Activated T-cell treated with anti-CD3 and anti-CD28 coated beads, Interleukin-2, amount 50 U/mL, for 4 hours (primary cell): Measurements from ENCODE around the gene CDK18. TPM values are rescaled to one million over a fixed set of nuclear protein-coding genes. Genes with fewer than 3 reads are reported as not detected.

Experiments used
- ATAC-seq, 2 donors: fragments of 200-7000 bp; cut with Tn5 transposase; one replicate each; pipeline ENCODE4 v1.10.0; 2021
- DNase-seq: peaks from one replicate; pipeline ENCODE4 v3.0.0-alpha.2; 2020
- H3K27me3 Mint-ChIP-seq: one replicate; pipeline ENCODE4 v1.8.0; 2021; ENCODE audit warnings: low read depth, mixed read lengths
- H3K36me3 Mint-ChIP-seq: one replicate; pipeline ENCODE4 v1.8.0; 2022; ENCODE audit warnings: mixed read lengths; ENCODE audit not compliant: insufficient read depth
- H3K4me1 Mint-ChIP-seq: one replicate; pipeline ENCODE4 v1.8.0; 2021; ENCODE audit warnings: low read depth, mixed read lengths
- H3K4me3 Mint-ChIP-seq: one replicate; pipeline ENCODE4 v1.8.0; 2021; ENCODE audit warnings: mild to moderate bottlenecking, moderate library complexity, mixed read lengths
- H3K9me3 Mint-ChIP-seq: one replicate; pipeline ENCODE4 v1.8.0; 2021; ENCODE audit warnings: mixed read lengths
- total RNA-seq, 3 donors: library from RNA; stranded (reverse); gene quantifications; one replicate each; pipeline ENCODE4 v1.2.1, GENCODE V29; 2021

The CDK18 gene
- total RNA-seq, 3 donors from 2014 or later, result 0.76 to 1.9 (median 0.95) TPM

GRCh38 chr1:205568469-205569361 lies 64.2 kb downstream of the CDK18 start:
- H3K4me3 Mint-ChIP-seq, result peak overlapping the region; percentile 58
- H3K4me1 Mint-ChIP-seq, result peaks cover 3% of the 10 kb centered on the region
- H3K9me3 Mint-ChIP-seq, result no peaks in the 10 kb centered on the region
- H3K36me3 Mint-ChIP-seq, result no peaks in the 10 kb centered on the region
- ATAC-seq (peak; percentile 49 to 74), DNase-seq (no peak)
- H3K27me3 Mint-ChIP-seq, result peaks cover 50% of the 10 kb centered on the region

GRCh38 chr1:205569411-205570172 lies 65.1 kb downstream of the CDK18 start:
- DNase-seq, result no peak
- peak in 1 of 2 donors; percentile 8 for ATAC-seq
- no peaks in the 10 kb centered on the region for H3K9me3 Mint-ChIP-seq
- H3K4me1 Mint-ChIP-seq, result peaks cover 3% of the 10 kb centered on the region
- no peaks in the 10 kb centered on the region for H3K36me3 Mint-ChIP-seq
- peaks cover 46% of the 10 kb centered on the region for H3K27me3 Mint-ChIP-seq
- H3K4me3 Mint-ChIP-seq, result no peak overlapping the region

- no peak overlapping the region for H3K4me3 Mint-ChIP-seq
- peaks cover 44% of the 10 kb centered on the region for H3K27me3 Mint-ChIP-seq
- no peaks in the 10 kb centered on the region for H3K9me3 Mint-ChIP-seq
- peaks cover 3% of the 10 kb centered on the region for H3K4me1 Mint-ChIP-seq
- no peak for ATAC-seq
- H3K36me3 Mint-ChIP-seq, result no peaks in the 10 kb centered on the region
- no peak for DNase-seq
Measured at GRCh38 chr1:205570173-205570501, 65.7 kb downstream of the CDK18 start.

GRCh38 chr1:205570796-205571537 lies 66.5 kb downstream of the CDK18 start:
- H3K4me3 Mint-ChIP-seq, result no peak overlapping the region
- DNase-seq (no peak), ATAC-seq (no peak)
- H3K36me3 Mint-ChIP-seq, result no peaks in the 10 kb centered on the region
- peaks cover 3% of the 10 kb centered on the region for H3K4me1 Mint-ChIP-seq
- H3K27me3 Mint-ChIP-seq, result peaks cover 42% of the 10 kb centered on the region
- H3K9me3 Mint-ChIP-seq, result no peaks in the 10 kb centered on the region

- Mint-ChIP-seq H3K27me3 (peaks cover 41% of the 10 kb centered on the region), H3K4me1 (peaks cover 3% of the 10 kb centered on the region), H3K9me3 (no peaks in the 10 kb centered on the region), H3K36me3 (no peaks in the 10 kb centered on the region), H3K4me3 (no peak overlapping the region)
- DNase-seq (no peak), ATAC-seq (no peak)
Measured at GRCh38 chr1:205571747-205572146, 67.3 kb downstream of the CDK18 start.

- no peaks in the 10 kb centered on the region for H3K36me3 Mint-ChIP-seq
- H3K4me3 Mint-ChIP-seq, result no peak overlapping the region
Measured at GRCh38 chr1:205572421-205572820, 68.0 kb downstream of the CDK18 start.

GRCh38 chr1:205575294-205575885 lies 70.9 kb downstream of the CDK18 start:
- Mint-ChIP-seq H3K9me3 (no peaks in the 10 kb centered on the region), H3K4me1 (no peaks in the 10 kb centered on the region), H3K36me3 (no peaks in the 10 kb centered on the region), H3K27me3 (peaks cover 29% of the 10 kb centered on the region), H3K4me3 (no peak overlapping the region)
- ATAC-seq (no peak), DNase-seq (no peak)

More at GRCh38 chr1:205572421-205572820, 68.0 kb downstream of the CDK18 start:
- Mint-ChIP-seq H3K9me3 (no peaks in the 10 kb centered on the region), H3K4me1 (peaks cover 3% of the 10 kb centered on the region), H3K27me3 (peaks cover 39% of the 10 kb centered on the region)
- DNase-seq (no peak), ATAC-seq (no peak)

GRCh38 chr1:205576011-205576410 lies 71.5 kb downstream of the CDK18 start:
- Mint-ChIP-seq H3K36me3 (no peaks in the 10 kb centered on the region), H3K4me3 (no peak overlapping the region), H3K9me3 (no peaks in the 10 kb centered on the region), H3K27me3 (peaks cover 23% of the 10 kb centered on the region), H3K4me1 (no peaks in the 10 kb centered on the region)
- no peak for ATAC-seq
- no peak for DNase-seq

GRCh38 chr1:205576805-205577761 lies 72.6 kb downstream of the CDK18 start:
- Mint-ChIP-seq H3K27me3 (peaks cover 22% of the 10 kb centered on the region), H3K36me3 (no peaks in the 10 kb centered on the region), H3K4me3 (no peak overlapping the region), H3K4me1 (no peaks in the 10 kb centered on the region), H3K9me3 (no peaks in the 10 kb centered on the region)
- ATAC-seq, result no peak
- DNase-seq, result no peak

- no peak for ATAC-seq
- no peak for DNase-seq
- no peaks in the 10 kb centered on the region for H3K36me3 Mint-ChIP-seq
- no peak overlapping the region for H3K4me3 Mint-ChIP-seq
- H3K4me1 Mint-ChIP-seq, result peaks cover 3% of the 10 kb centered on the region
- H3K9me3 Mint-ChIP-seq, result no peaks in the 10 kb centered on the region
- H3K27me3 Mint-ChIP-seq, result peaks cover 17% of the 10 kb centered on the region
Measured at GRCh38 chr1:205577874-205578658, 73.6 kb downstream of the CDK18 start.

- peaks cover 3% of the 10 kb centered on the region for H3K4me1 Mint-ChIP-seq
- DNase-seq (no peak), ATAC-seq (no peak)
- H3K27me3 Mint-ChIP-seq, result peaks cover 15% of the 10 kb centered on the region
- no peaks in the 10 kb centered on the region for H3K9me3 Mint-ChIP-seq
- H3K4me3 Mint-ChIP-seq, result no peak overlapping the region
- H3K36me3 Mint-ChIP-seq, result no peaks in the 10 kb centered on the region
Measured at GRCh38 chr1:205578780-205579571, 74.5 kb downstream of the CDK18 start.

- DNase-seq, result no peak
- H3K36me3 Mint-ChIP-seq, result no peaks in the 10 kb centered on the region
- no peak for ATAC-seq
- H3K4me3 Mint-ChIP-seq, result no peak overlapping the region
- peaks cover 15% of the 10 kb centered on the region for H3K27me3 Mint-ChIP-seq
- no peaks in the 10 kb centered on the region for H3K9me3 Mint-ChIP-seq
- peaks cover 3% of the 10 kb centered on the region for H3K4me1 Mint-ChIP-seq
Measured at GRCh38 chr1:205579711-205580110, 75.2 kb downstream of the CDK18 start.
